Activated CD8-positive, alpha-beta memory T cell treated with anti-CD3 and anti-CD28 coated beads for 48 hours (primary cell): ENCODE measurements around the gene KDR.

Experiments
- DNase-seq, 3 experiments: peaks; one replicate each; pipeline ENCODE4 v3.0.0-alpha.2; 2020; ENCODE audit warnings: low read depth in 2 of 3, low spot score in 2 of 3

Gene KDR

GRCh38 chr4:55080174-55080865, 45.1 kb downstream of the KDR start:
- DNase-seq = no peak

- no peak for DNase-seq
Observed at GRCh38 chr4:55079451-55080173, 45.8 kb downstream of the KDR start.

- no peak for DNase-seq
Observed at GRCh38 chr4:55078987-55079386, 46.4 kb downstream of the KDR start.

- no peak for DNase-seq
Observed at GRCh38 chr4:55077577-55077976, 47.8 kb downstream of the KDR start.

- DNase-seq = no peak
Observed at GRCh38 chr4:55075823-55076716, 49.3 kb downstream of the KDR start.

- no peak for DNase-seq
Observed at GRCh38 chr4:55075376-55075775, 50.0 kb downstream of the KDR start.

GRCh38 chr4:55074386-55074785, 51.0 kb downstream of the KDR start:
- no peak for DNase-seq

GRCh38 chr4:55071951-55072350, 53.4 kb downstream of the KDR start:
- no peak for DNase-seq

GRCh38 chr4:55069248-55069647, 56.1 kb downstream of the KDR start:
- DNase-seq = no peak

GRCh38 chr4:55068522-55068921, 56.9 kb downstream of the KDR start:
- no peak for DNase-seq

- no peak for DNase-seq
Observed at GRCh38 chr4:55066018-55066417, 59.4 kb downstream of the KDR start.

- no peak for DNase-seq
Observed at GRCh38 chr4:55055529-55055928, 69.9 kb downstream of the KDR start.

- no peak for DNase-seq
Observed at GRCh38 chr4:55051532-55051931, 73.9 kb downstream of the KDR start.

GRCh38 chr4:55050418-55050950, 74.9 kb downstream of the KDR start:
- no peak for DNase-seq

- no peak for DNase-seq
Observed at GRCh38 chr4:55038176-55038890, 87.1 kb downstream of the KDR start.

- no peak for DNase-seq
Observed at GRCh38 chr4:55037728-55038127, 87.7 kb downstream of the KDR start.

- DNase-seq = no peak
Observed at GRCh38 chr4:55036405-55036804, 89.0 kb downstream of the KDR start.

- no peak for DNase-seq
Observed at GRCh38 chr4:55035892-55036291, 89.5 kb downstream of the KDR start.

- no peak for DNase-seq
Observed at GRCh38 chr4:55033296-55033695, 92.1 kb downstream of the KDR start.

GRCh38 chr4:55032788-55033187, 92.6 kb downstream of the KDR start:
- no peak for DNase-seq

- no peak for DNase-seq
Observed at GRCh38 chr4:55032179-55032578, 93.2 kb downstream of the KDR start.
